Measurements from ENCODE around the gene DPPA5.
A peak's percentile ranks its signal among the peaks of the same experiment; 100 is the strongest.
"Not testable (repeated sequence)": the region's sequence is repeated elsewhere in the genome, so short reads cannot be mapped to it uniquely, and the experiment has no call there.

The DPPA5 gene

GRCh38 chr6:73367761-73368355 lies 13.8 kb upstream of the DPPA5 start:
- intact Hi-C loops (cut with DNase I), result no loop called here
- DNase-seq, result peak in 1 of 10 donors; percentile 45

- no peak for DNase-seq
- intact Hi-C loops (cut with DNase I), result no loop called here
Observed at GRCh38 chr6:73364549-73364948, 10.5 kb upstream of the DPPA5 start.

DNA sequence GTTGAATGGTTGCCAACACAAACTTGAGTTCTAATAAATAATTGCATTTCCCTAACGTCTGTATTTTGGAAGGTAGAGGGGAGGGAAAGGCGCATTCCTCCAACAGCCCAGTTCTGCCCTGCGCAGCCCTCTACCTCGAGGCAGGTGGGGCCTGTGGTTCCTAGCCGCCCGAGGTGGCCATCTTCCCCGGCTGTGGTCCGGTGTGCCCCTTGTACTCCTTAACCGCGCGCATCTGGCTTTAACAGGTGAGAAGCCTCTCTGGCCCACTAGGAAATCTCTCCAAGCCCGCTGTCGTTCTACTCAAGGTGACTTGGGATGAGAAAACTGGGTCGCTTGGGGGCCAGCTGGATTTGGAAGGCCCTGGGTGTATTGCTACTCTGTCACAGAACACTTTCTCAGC lies 10.0 kb upstream of the DPPA5 start:
- peak in 1 of 10 donors; percentile 48 for DNase-seq
- intact Hi-C loops (cut with DNase I), result no loop called here

DNA sequence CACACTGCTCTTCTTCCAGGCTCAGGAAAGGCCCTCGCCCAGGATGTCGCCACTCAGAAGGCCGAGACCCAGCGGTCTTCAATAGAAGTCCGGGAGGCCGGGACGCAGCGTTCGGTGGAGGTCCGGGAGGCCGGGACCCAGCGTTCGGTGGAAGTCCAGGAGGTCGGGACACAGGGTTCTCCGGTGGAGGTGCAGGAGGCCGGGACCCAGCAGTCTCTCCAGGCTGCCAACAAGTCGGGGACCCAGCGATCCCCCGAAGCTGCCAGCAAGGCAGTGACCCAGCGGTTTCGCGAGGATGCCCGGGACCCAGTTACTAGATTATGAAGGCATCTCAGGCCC lies 9.4 kb upstream of the DPPA5 start:
- peak in 1 of 10 donors; percentile 82 for DNase-seq
- intact Hi-C loops (cut with DNase I), result no loop called here

DNA sequence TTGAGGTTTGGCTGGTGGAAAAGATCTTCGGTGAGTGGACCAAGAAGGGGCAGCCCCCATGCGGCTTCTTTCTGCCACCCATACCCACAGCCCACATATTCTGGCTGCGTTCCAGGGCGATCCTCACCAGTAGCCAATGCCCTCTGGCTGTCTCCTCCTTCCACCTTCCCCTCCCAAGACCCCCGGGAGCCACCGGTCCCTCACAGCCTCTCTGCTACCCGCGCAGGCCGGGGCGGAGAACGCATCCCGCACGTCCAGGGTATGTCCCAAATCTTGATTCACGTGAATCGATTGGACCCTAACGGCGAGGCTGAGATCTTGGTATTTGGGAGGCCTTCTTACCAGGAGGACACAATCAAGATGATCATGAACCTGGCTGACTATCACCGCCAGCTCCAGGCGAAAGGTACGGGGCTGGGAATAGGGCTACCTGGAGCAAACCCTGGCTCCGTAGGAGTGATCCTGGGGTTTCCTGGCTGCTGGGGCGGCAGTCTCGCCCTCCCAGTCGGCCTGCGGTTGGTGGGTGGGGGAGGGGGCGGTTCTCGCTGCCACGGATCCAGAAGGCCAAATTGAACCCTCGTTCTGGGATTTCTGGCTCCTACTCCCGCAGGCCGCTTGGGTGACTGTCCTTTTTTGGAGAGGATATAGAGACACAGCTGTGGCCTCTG lies 8.9 kb upstream of the DPPA5 start:
- no peak for DNase-seq
- intact Hi-C loops (cut with DNase I), result no loop called here

DNA sequence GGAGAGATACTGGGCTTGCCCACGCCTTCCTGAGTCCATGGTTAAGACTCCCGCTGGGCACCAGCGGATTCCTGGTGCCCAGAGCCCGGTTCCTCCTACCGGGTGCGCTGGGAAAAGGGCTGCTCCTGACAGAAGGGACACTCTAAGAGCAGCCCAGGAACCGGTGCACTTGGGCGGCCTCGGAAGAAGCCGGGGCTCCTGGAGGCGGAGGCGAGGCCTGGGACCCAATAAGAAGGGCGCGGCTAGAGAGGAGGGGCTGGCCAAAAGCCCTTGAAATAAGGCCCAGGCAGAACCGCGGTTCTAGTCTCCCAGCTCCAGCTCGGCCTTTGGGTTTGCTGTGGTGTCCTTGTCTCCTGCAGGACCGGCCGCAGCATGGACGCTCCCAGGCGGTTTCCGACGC lies 8.3 kb upstream of the DPPA5 start, which contains the start of gene KHDC3L:
Gene KHDC3L (plus strand): TSS at position 301 of the 400 bp plus-strand sequence. CDS start 72 bp downstream, at position 373.
- intact Hi-C loops (cut with DNase I), result no loop called here
- DNase-seq, result no peak

GRCh38 chr6:73349311-73349710 lies 4.8 kb downstream of the DPPA5 start:
- no peak for DNase-seq
- intact Hi-C loops (cut with DNase I), result no loop called here

DNA sequence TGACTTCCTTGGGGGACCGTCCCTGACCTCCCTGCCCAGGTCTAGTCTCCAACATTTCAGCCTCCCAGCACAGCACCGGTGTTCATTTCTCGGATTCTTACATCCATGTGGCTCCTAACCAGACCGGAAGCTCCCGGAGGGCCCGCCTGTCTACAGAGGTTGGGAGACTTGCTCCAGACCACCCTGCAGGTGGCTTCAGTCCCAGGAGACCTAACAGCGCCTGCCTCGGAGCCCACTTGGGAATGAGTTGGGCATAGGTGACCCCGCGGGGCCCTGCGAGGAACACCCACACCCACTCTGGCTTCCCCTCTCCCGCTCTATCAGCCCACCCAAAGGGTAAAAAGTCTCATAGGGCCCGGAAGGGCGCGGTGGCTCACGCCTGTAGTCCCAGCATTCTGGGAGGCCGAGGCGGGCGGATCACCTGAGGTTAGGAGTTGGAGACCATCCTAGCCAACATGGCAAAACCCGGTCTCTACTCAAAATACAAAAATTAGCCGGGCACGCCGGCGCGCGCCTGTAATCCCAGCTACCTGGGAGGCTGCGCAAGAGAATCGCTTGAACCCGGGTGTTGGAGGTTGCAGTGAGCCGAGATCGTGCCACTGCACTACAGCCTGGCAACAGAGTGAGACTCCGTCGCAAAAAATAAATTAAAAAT lies 5.4 kb downstream of the DPPA5 start:
- DNase-seq, result no peak
- intact Hi-C loops (cut with DNase I), result no loop called here

DNA sequence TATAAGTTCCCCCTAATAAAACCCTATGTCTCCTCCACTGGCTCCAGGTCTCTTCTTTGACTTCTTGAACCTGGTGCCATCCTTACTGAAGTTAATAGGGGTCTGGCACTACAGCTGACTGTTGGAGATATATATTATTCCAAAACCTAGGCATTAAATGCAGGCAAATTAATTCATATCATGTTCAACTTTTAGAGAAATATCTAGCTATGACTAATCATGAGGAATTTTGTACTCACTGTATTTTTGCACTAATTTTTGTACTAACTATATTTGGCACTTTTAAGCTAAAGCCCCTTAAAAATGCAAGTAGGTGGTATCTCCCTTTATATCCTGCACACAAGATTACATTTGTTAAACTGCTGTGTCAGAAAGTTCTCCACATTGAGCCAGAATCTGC lies 10.9 kb downstream of the DPPA5 start:
- intact Hi-C loops (cut with DNase I), result no loop called here
- DNase-seq, result no peak

DNA sequence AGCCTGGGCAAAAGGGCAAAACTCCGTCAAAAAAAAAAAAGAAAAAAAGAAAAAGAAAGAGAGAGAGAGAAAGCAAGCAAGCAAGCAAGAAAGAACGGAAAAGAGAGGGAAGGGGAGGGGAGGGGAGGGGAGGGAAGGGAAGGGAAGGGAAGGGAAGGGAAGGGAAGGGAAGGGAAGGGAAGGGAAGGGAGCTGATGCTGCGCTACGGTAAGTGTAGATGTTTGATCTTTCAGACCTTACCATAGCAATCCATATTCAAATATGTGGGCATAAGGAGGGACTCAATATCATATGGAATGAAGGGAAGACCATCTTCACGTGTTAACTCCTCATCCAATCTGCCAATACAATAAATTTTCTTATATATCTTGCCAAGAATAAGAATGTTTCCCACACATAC lies 11.9 kb downstream of the DPPA5 start:
- intact Hi-C loops (cut with DNase I), result no loop called here
- DNase-seq, result no peak

DNA sequence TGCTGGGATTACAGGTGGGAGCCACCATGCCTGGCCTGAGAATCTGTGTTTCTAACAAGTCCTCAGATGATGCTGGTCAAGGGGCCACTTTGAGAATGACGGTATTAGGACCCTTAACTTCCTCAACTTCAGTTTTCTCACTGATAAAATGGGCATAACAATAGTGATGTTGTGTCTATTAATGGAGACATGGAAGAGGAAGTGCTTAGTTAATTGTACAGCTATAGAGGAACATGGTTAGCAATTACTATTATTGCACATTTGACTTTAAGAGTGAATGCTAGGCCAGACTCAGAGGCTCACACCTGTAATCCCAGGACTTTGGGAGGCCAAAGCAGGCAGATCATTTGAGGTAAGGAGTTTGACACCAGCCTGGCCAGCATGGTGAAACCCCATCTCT lies 12.7 kb downstream of the DPPA5 start:
- no peak for DNase-seq
- intact Hi-C loops (cut with DNase I), result no loop called here

GRCh38 chr6:73340048-73340447 lies 14.0 kb downstream of the DPPA5 start:
- no peak for DNase-seq
- intact Hi-C loops (cut with DNase I), result no loop called here

DNA sequence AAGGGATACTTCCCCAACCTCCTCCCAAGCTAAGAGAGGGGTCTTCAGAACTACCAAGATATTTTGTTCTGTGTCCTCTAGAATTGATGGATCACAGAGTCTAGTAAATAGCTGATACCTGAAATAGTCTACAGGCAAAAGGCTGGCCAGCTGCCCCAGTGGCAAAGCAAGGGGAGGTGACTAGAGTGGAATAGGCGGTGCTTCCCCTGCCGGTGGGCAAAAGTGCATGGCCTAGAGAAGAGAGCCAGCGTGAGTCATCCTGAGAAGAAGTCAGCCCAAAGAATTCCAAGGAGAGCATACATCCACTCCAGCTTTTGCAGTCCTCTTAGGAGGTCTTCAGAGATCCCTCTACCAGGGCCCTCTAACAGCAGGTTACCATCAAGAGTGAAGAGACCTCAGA lies 14.7 kb downstream of the DPPA5 start:
- intact Hi-C loops (cut with DNase I), result no loop called here
- DNase-seq, result no peak

DNA sequence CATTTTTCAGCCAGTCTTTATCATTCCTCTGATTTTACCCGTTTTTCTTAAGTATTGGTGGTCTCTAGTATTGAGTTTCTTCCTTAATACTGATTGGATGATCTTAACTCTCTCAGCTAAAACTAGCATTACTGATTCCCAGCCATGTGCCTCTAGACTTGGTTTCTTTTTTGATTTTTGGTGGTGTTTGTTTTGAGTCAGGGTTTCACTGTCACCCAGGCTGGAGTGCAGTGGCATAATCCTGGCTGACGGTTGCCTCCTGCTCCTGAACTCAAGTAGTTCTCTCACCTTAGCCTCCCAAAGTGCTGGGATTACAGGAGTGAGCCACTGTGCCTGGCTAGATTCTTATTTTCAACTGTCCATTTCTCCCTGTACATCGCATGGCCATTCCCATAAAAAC lies 24.9 kb downstream of the DPPA5 start:
- intact Hi-C loops (cut with DNase I), result loop anchor here (5.0 kb wide), 1 partner anchor 712 kb away; no protein-coding TSS in a partner anchor
- no peak for DNase-seq

DNA sequence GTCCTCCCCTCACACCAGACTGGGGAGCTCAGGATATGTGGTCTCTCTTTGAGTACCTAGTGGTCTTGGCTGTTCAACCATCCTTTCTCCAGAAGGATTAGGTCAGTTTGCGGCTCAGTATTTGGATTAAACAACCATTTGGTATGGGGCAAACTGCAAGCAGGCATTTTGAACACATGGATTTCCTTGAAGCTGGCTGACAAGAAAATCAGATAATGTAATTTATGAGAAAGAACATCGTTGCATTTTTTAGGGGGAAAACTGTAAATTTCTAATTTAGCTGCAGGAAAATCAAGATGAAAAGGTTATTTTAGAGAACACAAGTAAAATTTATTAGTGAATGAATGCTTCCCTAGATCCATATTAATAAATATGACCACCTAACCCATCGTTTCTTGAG lies 25.3 kb downstream of the DPPA5 start:
- intact Hi-C loops (cut with DNase I), result loop anchor here (5.0 kb wide), 1 partner anchor 711 kb away; no protein-coding TSS in a partner anchor
- no peak for DNase-seq

DNA sequence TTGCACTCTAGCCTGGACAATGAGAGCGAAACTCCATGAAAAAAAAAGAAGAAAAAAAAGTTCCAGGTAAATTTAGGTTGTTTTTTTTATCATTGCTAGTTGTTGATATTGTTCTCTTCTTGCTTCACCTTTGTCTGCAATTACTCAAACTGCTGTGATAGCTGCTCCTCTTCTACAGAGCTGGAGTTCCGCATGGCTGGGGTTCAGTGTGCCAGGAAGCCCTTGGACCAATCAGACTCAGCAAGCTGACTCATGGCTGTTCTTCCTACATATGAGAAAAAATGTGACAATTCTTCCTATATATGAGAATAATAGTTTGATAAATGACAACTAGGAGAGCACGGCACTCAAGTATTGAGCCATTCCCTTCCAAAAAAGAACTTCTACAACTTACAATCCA lies 28.4 kb downstream of the DPPA5 start:
- intact Hi-C loops (cut with DNase I), result loop anchor here (1.0 to 5.0 kb wide), 2 partner anchors 40 to 708 kb away; no protein-coding TSS in a partner anchor
- no peak for DNase-seq

- intact Hi-C loops (cut with DNase I), result no loop called here
- DNase-seq, result no peak
Observed at GRCh38 chr6:73323323-73323722, 30.8 kb downstream of the DPPA5 start.

DNA sequence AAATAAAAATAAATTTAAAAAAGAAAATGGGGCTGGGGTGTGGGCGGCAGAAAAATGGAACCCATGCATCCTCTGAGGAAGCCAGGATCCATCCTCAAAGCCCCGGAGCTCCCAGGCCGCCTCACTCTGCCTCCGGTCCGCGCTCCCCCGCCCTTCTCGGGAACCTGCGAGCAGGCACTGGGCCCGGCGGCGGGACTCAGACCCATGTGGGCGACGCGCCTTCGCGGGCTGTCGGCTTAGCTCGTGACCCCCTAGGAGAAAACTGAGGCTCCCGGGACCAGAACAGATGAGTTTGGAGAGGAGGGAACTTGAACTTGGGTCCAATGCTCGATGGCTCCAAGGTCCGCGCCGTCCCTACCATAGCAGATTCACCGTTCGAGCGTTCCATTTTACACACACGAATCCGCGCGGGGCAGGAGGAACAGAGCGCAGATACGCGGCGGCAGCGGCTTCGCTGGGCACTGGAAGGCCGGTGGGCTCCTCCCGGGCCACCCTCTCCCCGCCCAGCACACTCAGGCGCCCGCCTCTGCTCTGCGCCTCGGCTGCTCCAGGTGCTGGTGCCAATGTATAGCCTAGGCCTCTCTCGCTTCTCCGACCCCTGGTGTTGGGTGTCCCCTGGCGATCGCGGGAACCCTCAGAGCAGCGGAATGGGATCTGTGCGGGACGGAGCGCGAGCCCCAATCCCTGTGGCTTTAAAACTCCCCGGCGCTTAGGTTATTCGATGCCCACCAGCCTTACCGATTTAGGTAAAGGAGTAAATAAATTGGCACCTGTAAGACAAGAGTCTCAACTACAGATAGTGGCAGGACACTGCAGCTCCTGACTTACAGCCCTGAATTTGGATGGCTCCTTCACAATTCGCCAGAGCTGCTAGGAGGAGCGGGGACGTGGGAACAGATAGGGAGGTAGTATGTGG lies 39.2 kb downstream of the DPPA5 start:
- DNase-seq, result no peak
- intact Hi-C loops (cut with DNase I), result no loop called here

- intact Hi-C loops (cut with DNase I); DNase-seq: not testable (repeated sequence)
Observed at GRCh38 chr6:73310503-73310845, 43.6 kb downstream of the DPPA5 start.

DNA sequence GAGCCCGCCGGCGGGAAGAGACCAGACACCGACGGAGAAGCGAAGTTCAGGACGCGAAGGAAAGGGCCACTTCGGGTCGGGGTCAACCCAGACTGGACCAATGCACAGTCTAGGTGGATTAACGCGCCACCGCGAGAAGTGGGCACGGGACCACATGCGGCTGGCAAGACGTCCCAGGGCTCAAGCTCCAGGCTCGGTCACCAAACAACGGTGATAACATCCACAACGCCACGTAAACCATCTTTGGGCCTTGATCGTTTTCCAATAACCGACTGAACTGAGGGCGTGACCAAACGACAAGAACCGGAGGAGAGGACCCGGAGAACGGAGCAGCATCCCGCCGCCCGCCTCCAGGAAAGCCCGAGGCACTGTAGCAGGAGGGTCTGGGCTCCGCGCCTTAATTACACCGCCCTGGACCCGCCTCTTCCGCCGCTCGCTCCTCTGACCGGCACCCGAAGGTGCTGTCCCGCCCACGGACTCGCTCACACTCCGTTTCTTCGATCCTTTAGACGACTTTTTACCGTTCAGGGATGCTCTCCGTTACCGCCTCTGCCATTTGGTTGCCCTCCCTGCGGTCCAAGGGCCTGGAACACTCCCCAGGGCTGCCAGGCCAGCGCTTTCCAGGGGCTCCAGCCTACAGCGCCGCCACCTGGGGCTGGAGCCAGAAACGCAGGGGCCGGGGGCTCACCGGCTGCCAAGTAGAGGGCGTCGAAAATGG lies 44.1 kb downstream of the DPPA5 start:
- DNase-seq, result peak in 9 of 10 donors; percentile 32 to 91 (median 51)
- intact Hi-C loops (cut with DNase I), result no loop called here

- intact Hi-C loops (cut with DNase I), result no loop called here
- no peak for DNase-seq
Observed at GRCh38 chr6:73309535-73309784, 44.6 kb downstream of the DPPA5 start.
